Ureter (tissue), 1 donor: ENCODE data around the gene HTR5A. TPM values are rescaled to one million over a fixed set of nuclear protein-coding genes. Genes with fewer than 3 reads are reported as not detected.

ENCODE experiments used
- DNase-seq: peaks from one replicate; pipeline ENCODE4 v3.0.0-alpha.2; 2020; ENCODE audit warnings: low spot score
- total RNA-seq: library from RNA; stranded (reverse); gene quantifications from one replicate; pipeline ENCODE4 v1.2.4, GENCODE V29; 2023
- donor health status: DM: yes; HTN: yes; CAD: no.

Gene HTR5A
- total RNA-seq, 1 donor from 2014 or later = not detected

DNA sequence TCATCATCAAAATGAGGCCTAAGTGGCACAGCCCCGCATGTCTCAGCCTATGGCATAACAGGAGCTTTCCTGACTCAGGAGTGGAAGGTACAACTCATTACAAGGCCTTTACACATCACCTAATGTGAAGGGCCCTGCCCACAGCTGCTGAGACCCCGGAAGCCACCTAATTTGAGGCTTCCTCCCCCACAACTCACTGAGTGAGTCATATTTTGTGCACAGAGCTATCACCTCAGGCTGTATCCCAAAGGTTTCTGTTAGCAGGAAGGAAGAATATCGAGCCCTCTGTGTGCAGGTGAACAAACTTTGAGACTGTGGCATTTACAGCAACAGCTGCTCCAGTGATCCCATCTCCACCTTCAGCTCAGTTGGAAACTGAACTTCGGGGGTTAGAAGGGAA lies 20.6 kb downstream of the HTR5A start:
- no peak for DNase-seq

DNA sequence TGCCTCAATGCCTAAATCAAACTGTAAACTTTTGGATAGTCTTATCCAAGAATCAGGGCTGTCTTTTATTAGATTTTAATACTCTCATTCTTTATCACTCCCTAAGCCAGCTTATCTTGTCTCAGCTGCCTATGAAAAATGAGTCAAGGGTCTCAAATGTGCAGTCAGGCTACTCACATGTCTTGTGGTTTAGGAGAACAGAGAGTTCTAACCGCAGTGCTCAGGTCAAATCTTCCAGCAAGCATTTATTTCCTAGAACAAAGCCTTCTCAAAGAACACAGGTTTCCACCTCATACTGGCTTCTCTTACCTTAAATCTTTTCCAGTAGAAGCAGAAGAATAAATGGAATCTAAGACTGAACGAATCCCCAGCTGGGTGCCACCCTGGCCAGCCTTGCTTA lies 23.5 kb downstream of the HTR5A start:
- no peak for DNase-seq

- DNase-seq = no peak
Observed at GRCh38 chr7:155094636-155095135, 24.6 kb downstream of the HTR5A start.

GRCh38 chr7:155097338-155097737 lies 27.2 kb downstream of the HTR5A start:
- DNase-seq = no peak

GRCh38 chr7:155103839-155104238 lies 33.7 kb downstream of the HTR5A start:
- DNase-seq = no peak

DNA sequence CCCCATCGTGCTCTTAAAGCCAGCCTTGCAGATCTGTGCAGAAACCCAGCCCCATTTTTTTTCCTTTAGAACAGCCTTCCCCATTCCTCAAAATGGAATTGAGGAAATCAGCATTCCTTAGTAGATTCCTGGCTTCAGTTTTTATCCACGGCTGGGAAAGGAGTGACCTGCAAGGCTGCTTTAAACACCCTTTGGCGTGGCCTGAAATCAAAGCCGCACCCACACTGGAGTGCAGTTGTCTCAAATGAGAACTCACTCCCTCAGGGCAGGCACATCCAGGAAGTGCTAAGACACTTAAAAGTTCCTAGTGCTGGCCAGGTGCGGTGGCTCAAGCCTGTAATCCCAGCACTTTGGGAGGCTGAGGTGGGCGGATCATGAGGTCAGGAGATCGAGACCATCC lies 34.8 kb downstream of the HTR5A start:
- DNase-seq = no peak

GRCh38 chr7:155106356-155106755 lies 36.2 kb downstream of the HTR5A start:
- no peak for DNase-seq

- no peak for DNase-seq
Observed at GRCh38 chr7:155107126-155107525, 37.0 kb downstream of the HTR5A start.

DNA sequence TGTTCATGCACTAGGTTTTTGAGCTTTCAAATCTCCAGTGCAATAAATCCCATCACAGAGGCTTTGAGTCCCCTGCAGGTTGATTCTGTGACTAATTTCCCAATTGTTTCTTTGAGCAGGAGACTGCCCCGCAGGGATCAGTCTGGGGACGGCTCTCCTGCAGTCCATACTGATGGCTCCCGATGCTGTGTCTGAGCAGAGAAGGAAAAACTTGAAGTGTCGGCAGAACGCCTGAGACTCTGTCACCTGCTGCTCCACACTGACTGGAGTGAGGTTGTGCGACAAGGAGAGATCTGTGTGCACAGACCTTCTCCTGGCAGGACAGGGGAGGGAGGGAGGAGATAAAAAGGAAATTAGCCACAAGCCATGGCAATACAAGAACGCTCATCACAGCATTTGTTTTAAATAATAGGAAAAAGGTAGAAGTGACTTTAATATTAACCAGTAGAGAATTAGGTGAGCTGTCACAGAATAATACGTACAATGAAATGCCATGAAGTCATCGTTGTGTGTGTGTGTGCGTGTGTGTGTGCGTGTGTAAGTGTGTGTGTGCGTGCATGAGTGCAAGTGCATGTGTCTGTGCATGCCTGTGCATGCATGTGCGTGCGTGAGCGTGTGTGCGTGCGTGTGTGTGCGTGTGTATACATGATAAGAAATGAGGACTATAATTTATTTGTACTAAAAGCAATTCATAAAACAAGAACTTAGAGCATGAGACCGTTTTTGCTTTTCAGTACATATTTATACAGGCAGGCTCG lies 38.2 kb downstream of the HTR5A start:
- DNase-seq = no peak

DNA sequence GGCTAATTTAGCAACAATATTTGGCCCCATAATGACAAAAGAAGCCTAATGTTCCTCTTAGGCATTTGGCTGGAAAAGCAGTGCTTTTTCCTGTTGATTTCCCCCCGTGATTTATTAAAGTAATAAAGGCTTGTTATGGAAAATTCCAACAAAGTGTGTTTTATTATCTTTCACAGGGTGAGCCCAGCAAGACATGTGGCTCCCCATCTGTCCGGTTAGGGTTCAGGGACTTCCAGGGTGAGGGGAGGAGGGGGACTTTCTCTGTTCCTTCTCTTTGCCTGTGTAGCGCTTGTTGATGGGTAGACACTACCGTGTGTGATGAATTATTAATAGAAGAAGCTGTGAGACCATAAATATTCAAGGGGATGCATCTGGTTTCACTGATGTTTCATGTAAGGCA lies 39.0 kb downstream of the HTR5A start:
- DNase-seq = no peak

DNA sequence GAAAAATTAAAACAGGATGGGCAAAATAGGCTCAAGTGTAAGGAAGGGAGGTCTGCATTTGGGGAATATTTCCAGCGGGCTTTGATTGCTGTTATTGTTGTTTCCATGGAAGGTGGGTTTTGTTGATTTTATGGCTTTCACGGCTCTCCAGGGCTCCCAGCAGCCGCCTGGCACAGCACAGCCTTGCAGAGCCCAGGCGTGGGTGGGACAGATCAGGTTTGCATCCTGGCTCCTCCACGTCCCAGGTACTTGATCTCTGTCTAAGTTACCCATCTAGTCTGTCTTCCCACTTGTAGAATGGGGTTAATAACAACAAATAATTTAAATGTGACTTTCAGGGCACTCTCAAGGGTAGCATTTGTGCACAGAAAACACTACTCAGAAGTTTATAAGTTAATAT lies 45.2 kb downstream of the HTR5A start:
- DNase-seq = no peak

DNA sequence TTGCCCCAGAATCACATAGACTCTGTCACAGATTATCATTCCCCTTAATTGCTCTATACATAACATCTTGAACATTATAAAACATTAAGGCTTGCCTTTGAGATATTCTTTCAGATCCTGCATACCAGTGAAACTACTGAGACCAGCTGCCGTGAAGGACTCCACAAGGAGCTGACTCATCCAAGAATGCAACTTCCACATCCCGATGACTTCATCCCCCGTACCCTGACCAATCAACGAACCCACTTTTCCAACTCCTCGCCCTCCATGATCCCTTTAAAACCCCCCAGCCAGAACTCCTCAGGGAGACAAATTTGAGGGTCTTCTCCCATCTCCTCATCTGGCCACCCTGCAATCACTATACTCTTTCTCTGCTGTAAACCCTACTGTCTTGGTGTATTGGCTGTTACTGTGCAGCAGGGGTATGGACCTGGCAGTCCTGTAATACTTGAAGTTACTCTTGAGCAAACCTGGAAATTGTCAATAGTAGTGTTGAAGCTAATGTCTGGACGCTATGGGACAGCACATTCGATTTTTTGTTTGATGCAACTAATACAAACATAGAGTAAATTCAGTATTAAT lies 49.8 kb downstream of the HTR5A start:
- DNase-seq = no peak

DNA sequence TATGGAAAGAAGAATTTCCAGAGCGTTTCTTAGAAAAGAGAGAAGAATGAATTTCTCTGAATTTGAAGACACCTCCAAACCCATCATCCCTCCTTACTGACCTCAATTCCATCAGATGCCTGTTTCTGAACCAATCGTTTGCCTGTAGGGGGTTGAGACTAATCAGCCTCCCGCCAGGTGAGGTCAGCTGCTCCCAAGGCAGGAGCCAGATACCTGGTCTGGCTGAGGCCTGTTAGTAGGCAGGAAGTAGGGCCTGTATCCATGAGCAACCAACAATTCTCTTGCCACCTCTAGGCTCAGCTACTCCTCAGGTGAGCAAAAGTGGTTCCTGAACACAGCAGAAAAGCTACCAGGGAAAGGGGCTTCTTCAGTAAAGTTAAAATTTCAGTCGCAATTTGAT lies 50.3 kb downstream of the HTR5A start:
- no peak for DNase-seq

- DNase-seq = no peak
Observed at GRCh38 chr7:155122831-155123230, 52.7 kb downstream of the HTR5A start.

DNA sequence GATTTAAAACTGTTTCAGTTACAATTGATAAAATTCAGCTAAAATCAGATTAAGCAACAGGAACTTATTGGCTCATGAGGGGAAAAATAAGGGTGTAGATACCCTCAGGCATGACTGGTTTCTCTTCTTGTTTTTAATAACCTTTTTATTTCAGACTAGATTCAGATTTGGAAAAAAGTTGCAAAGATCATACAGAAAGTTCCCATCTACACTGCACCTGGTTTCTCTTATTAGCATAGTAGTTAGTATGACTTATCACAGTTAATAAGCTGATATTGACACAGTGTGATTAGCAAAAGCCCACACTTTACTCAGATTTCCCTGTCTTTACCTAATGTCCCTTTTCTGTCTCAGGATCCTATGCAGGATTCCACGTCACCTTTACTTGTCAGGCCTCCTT lies 53.3 kb downstream of the HTR5A start:
- DNase-seq = no peak

GRCh38 chr7:155124706-155125105 lies 54.6 kb downstream of the HTR5A start:
- DNase-seq = no peak

- DNase-seq = no peak
Observed at GRCh38 chr7:155129186-155129585, 59.1 kb downstream of the HTR5A start.

DNA sequence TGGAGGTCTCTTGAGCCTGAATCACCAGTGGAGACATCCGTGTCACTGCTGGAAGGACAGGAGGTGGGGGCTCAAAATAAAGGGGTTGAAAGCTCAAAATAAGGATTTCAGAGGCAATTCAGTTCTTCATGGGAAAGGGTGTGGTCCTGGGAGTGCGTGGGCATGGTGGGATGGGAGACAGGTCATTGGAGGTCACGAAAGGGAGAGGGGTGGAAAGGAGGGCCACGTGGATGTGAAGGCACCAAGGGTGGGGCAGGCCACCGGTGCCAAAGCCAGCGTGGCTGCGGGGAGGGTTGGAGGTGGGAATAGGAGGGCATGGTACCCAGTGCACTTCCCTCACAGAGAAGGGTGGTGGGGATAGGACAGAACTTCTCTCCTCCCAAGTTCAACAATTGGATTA lies 59.7 kb downstream of the HTR5A start:
- no peak for DNase-seq

- DNase-seq = no peak
Observed at GRCh38 chr7:155130493-155130892, 60.4 kb downstream of the HTR5A start.

DNA sequence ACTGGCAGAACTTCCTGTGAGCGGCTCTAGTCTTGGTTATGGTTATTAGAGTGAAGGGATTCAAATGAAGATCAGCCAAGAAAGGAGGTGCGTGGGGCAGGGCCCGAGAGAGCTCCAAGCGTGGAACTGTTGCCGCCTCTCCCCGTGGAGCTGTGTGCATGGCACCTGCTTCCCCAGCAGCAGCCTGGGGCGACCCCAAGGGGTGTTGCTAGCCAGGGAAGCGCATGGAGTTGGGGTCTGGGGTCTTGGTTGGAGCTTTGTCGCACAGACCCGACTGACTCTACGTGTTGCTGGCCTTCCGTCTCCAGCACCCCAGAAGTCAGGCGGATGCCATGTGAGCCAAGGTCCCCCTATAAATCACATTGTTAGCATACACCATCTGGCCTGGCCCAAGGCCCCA lies 61.0 kb downstream of the HTR5A start:
- no peak for DNase-seq

- DNase-seq = no peak
Observed at GRCh38 chr7:155132431-155132830, 62.3 kb downstream of the HTR5A start.

- DNase-seq = no peak
Observed at GRCh38 chr7:155136619-155137243, 66.6 kb downstream of the HTR5A start.
